Right ventricle myocardium superior (tissue), 1 donor: ENCODE results near the gene HMGXB3. TPM values are rescaled to one million over a fixed set of nuclear protein-coding genes. Genes with fewer than 3 reads are reported as not detected.

Source experiments
- total RNA-seq: library from RNA; stranded (reverse); fragmentation: NEBNext Ultra II Directional; extraction: Animal tissue kit (Norgen Biotek cat#: 25700); gene quantifications from one replicate; pipeline ENCODE4 v1.2.1, GENCODE V29; 2021
- donor health status: DM: no; HTN: yes; CAD: no; lungs with severe emphysema.

The HMGXB3 gene
- total RNA-seq, 1 donor from 2014 or later = 13.8 TPM

Other genes starting within 250 kb of the HMGXB3 start
- 0.08 TPM for gene PDE6A, start 55.9 kb upstream of the HMGXB3 start, total RNA-seq
- 2.9 TPM for gene SLC26A2, start 40.0 kb upstream of the HMGXB3 start, total RNA-seq
- 1.9 TPM for gene TIGD6, start 85 bp upstream of the HMGXB3 start, total RNA-seq
- gene CSF1R, start 85.8 kb downstream of the HMGXB3 start, total RNA-seq = 19.5 TPM
- gene PDGFRB, start 155.1 kb downstream of the HMGXB3 start, total RNA-seq = 47.0 TPM
- gene CDX1, start 166.0 kb downstream of the HMGXB3 start, total RNA-seq = not detected
- not detected for gene SLC6A7, start 189.3 kb downstream of the HMGXB3 start, total RNA-seq